HepG2 (cell line): ENCODE results near the gene CNBD2. TPM values are rescaled to one million over a fixed set of nuclear protein-coding genes. Genes with fewer than 3 reads are reported as not detected.

Experiments used
- ARNT ChIP-seq: fragments of 450-650 bp; IDR thresholded peaks from 2 replicates; pipeline ENCODE4 v1.6.1; 2017
- FOXC1 ChIP-seq: sonication (generic); formaldehyde crosslinking; IDR thresholded peaks from 2 replicates; pipeline ENCODE4 v1.8.0; 2022; ENCODE audit warnings: mild to moderate bottlenecking, missing genetic modification reagents, borderline replicate concordance
- IRF2 ChIP-seq: IDR thresholded peaks from 2 replicates; pipeline ENCODE4 v1.6.1; 2018; ENCODE audit warnings: missing genetic modification reagents, missing compliant biosample characterization
- KAT8 ChIP-seq: IDR thresholded peaks from 2 replicates; pipeline ENCODE4 v1.6.1; 2016; ENCODE audit warnings: missing genetic modification reagents, missing compliant biosample characterization
- KDM2A ChIP-seq: sonication (generic); formaldehyde crosslinking; IDR thresholded peaks from 2 replicates; pipeline ENCODE4 v1.4.0; 2020; ENCODE audit warnings: low read depth, missing genetic modification reagents, borderline replicate concordance
- KLF12 ChIP-seq: sonication (generic); formaldehyde crosslinking; IDR thresholded peaks from 2 replicates; pipeline ENCODE4 v1.4.0; 2020; ENCODE audit warnings: missing genetic modification reagents, borderline replicate concordance
- LCORL ChIP-seq, 2 experiments: fragments of 450-650 bp in 1 of 2; sonication (generic) in 1 of 2; formaldehyde crosslinking in 1 of 2; IDR thresholded peaks; 2 replicates each; pipeline versions ENCODE4 v1.5.0 to v1.6.1; 2017 to 2020; ENCODE audit warnings: antibody characterized with exemption in 1 of 2, missing genetic modification reagents in 1 of 2
- MAFG ChIP-seq: sonication (generic); formaldehyde crosslinking; IDR thresholded peaks from 2 replicates; pipeline ENCODE4 v1.5.1; 2020; ENCODE audit warnings: mild to moderate bottlenecking, missing genetic modification reagents
- MEIS1 ChIP-seq: sonication (generic); formaldehyde crosslinking; IDR thresholded peaks from 2 replicates; pipeline ENCODE4 v1.9.0; 2021; ENCODE audit warnings: mild to moderate bottlenecking, missing genetic modification reagents, moderate library complexity, borderline replicate concordance
- MZF1 ChIP-seq: sonication (generic); formaldehyde crosslinking; IDR thresholded peaks from 2 replicates; pipeline ENCODE4 v1.8.1; 2023; ENCODE audit warnings: mild to moderate bottlenecking, missing genetic modification reagents, borderline replicate concordance
- NBN ChIP-seq: fragments of 450-650 bp; conservative IDR thresholded peaks from 2 replicates; pipeline ENCODE4 v1.6.1; 2017
- NRL ChIP-seq: sonication (generic); formaldehyde crosslinking; IDR thresholded peaks from 2 replicates; pipeline ENCODE4 v1.5.0; 2020; ENCODE audit warnings: missing genetic modification reagents, mild to moderate bottlenecking, moderate library complexity, borderline replicate concordance
- PHF20 ChIP-seq: sonication (generic); formaldehyde crosslinking; IDR thresholded peaks from 2 replicates; pipeline ENCODE4 v1.5.0; 2020; ENCODE audit warnings: mild to moderate bottlenecking, missing genetic modification reagents
- PHF8 ChIP-seq: sonication (generic); formaldehyde crosslinking; IDR thresholded peaks from 2 replicates; pipeline ENCODE4 v1.5.0; 2020; ENCODE audit warnings: missing genetic modification reagents
- SALL2 ChIP-seq: sonication (generic); formaldehyde crosslinking; IDR thresholded peaks from 2 replicates; pipeline ENCODE4 v1.8.1; 2023; ENCODE audit warnings: mild to moderate bottlenecking, missing genetic modification reagents, inconsistent platforms
- SPEN ChIP-seq: sonication (generic); formaldehyde crosslinking; IDR thresholded peaks from 2 replicates; pipeline ENCODE4 v1.5.1; 2020; ENCODE audit warnings: low read depth, mild to moderate bottlenecking, missing genetic modification reagents
- TSC22D2 ChIP-seq: sonication (generic); formaldehyde crosslinking; IDR thresholded peaks from 2 replicates; pipeline ENCODE4 v1.5.1; 2020; ENCODE audit warnings: missing genetic modification reagents, mild to moderate bottlenecking, borderline replicate concordance
- ZNF7 ChIP-seq: IDR thresholded peaks from 2 replicates; pipeline ENCODE4 v1.6.1; 2016; ENCODE audit warnings: missing biosample characterization, missing genetic modification reagents
- polyA plus RNA-seq, 8 experiments: library from polyadenylated mRNA; depleted of rRNA in 3 of 8; stranded (reverse) in 7 of 8; unstranded in 1 of 8; fragments of >200 nt; fragmentation: Illumina TruSeq in 4 of 8; extraction: Trizol in 4 of 8; gene quantifications; 2 replicates each; pipeline versions ENCODE4 v1.2.1 to v1.2.3, GENCODE V29; 2011 to 2016; ENCODE audit warnings: low read depth in 4 of 8, missing spikeins in 1 of 8, mixed read lengths in 1 of 8; ENCODE audit not compliant: insufficient read depth in 1 of 8
- total RNA-seq, 5 experiments: library from RNA; depleted of rRNA; stranded (reverse); fragments of >200 nt; fragmentation: Illumina TruSeq; extraction: Trizol; gene quantifications; 2 replicates each; pipeline ENCODE4 v1.2.3, GENCODE V29; 2016; ENCODE audit warnings: low read depth in 1 of 5
- TF ChIP-seq, protein P1 (sequence below): fragments of 450-650 bp; IDR thresholded peaks from 2 replicates; pipeline ENCODE4 v1.6.1; 2017; ENCODE audit warnings: mild to moderate bottlenecking
- TF ChIP-seq, protein P2 (sequence below): IDR thresholded peaks from 2 replicates; pipeline ENCODE4 v1.6.1; 2016; ENCODE audit warnings: low read depth
- TF ChIP-seq, protein P3 (sequence below): sonication (generic); formaldehyde crosslinking; IDR thresholded peaks from 2 replicates; pipeline ENCODE4 v1.4.0; 2020; ENCODE audit warnings: missing genetic modification reagents, mild to moderate bottlenecking, borderline replicate concordance

The CNBD2 gene
- total and polyA plus RNA-seq, 2 of the 13 experiments (the other 11 are each of a cell fraction or from before 2014, with no cell fraction given), result 12.4 to 22.8 TPM

DNA sequence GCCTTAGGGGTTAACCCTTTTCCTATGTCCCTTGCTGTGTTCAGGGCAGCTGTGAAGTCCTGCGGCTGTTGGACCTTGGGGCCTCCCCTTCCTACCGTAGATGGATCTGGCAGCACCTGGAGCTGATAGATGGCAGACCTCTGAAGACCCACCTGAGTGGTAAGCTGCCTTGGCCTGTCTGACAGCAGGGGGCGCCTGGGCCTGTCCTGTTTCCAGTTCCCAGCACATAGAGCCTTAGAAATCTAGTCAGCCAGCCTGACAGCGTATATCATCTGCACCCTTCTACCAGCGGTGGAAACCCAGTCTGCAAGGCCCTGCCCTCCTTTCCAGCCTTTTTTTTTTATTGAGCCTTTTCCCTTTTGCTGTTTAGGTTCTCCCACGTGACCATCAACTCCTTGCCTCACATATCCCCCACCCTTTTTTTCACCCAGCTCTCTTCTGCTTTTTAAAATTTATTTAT lies 26.6 kb downstream of the CNBD2 start (continued):
- TF ChIP-seq, protein P1, sequence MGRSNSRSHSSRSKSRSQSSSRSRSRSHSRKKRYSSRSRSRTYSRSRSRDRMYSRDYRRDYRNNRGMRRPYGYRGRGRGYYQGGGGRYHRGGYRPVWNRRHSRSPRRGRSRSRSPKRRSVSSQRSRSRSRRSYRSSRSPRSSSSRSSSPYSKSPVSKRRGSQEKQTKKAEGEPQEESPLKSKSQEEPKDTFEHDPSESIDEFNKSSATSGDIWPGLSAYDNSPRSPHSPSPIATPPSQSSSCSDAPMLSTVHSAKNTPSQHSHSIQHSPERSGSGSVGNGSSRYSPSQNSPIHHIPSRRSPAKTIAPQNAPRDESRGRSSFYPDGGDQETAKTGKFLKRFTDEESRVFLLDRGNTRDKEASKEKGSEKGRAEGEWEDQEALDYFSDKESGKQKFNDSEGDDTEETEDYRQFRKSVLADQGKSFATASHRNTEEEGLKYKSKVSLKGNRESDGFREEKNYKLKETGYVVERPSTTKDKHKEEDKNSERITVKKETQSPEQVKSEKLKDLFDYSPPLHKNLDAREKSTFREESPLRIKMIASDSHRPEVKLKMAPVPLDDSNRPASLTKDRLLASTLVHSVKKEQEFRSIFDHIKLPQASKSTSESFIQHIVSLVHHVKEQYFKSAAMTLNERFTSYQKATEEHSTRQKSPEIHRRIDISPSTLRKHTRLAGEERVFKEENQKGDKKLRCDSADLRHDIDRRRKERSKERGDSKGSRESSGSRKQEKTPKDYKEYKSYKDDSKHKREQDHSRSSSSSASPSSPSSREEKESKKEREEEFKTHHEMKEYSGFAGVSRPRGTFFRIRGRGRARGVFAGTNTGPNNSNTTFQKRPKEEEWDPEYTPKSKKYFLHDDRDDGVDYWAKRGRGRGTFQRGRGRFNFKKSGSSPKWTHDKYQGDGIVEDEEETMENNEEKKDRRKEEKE, result no peak
- TF ChIP-seq SPEN (CRISPR knock-in tag), result no peak
- peak; percentile 59; the same call in 1 of the 2 replicates for TF ChIP-seq SALL2 (CRISPR knock-in tag)
- no peak for TF ChIP-seq LCORL (IDR thresholded peaks at IDR 0.05)
- 0 out of 2 replicates have a peak, but pooled peaks have one; percentile 38 for TF ChIP-seq LCORL (CRISPR knock-in tag; IDR thresholded peaks at IDR 0.05)
- TF ChIP-seq NBN, result no peak
- peak; percentile 61; the same call in 1 of the 2 replicates for TF ChIP-seq MEIS1 (CRISPR knock-in tag)
- TF ChIP-seq ARNT, result no peak
- peak; percentile 77; the same call in 1 of the 2 replicates for TF ChIP-seq IRF2 (CRISPR knock-in tag)
- peak; percentile 54; the same call in 1 of the 2 replicates for TF ChIP-seq FOXC1 (CRISPR knock-in tag)
- 0 out of 2 replicates have a peak, but pooled peaks have one; percentile 24 for TF ChIP-seq PHF8
- TF ChIP-seq, protein P2, sequence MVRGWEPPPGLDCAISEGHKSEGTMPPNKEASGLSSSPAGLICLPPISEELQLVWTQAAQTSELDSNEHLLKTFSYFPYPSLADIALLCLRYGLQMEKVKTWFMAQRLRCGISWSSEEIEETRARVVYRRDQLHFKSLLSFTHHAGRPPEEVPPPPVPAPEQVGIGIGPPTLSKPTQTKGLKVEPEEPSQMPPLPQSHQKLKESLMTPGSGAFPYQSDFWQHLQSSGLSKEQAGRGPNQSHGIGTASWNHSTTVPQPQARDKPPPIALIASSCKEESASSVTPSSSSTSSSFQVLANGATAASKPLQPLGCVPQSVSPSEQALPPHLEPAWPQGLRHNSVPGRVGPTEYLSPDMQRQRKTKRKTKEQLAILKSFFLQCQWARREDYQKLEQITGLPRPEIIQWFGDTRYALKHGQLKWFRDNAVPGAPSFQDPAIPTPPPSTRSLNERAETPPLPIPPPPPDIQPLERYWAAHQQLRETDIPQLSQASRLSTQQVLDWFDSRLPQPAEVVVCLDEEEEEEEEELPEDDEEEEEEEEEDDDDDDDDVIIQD, result peak; percentile 59; the same call in 1 of the 2 replicates
- TF ChIP-seq TSC22D2 (CRISPR knock-in tag), result peak; percentile 85; the same call in 1 of the 2 replicates
- no peak; the same call in 1 of the 2 replicates for TF ChIP-seq PHF20 (CRISPR knock-in tag)
- peak; percentile 91; the same call in 1 of the 2 replicates for TF ChIP-seq KLF12 (CRISPR knock-in tag)
- TF ChIP-seq KDM2A (CRISPR knock-in tag), result peak; percentile 81; the same call in 1 of the 2 replicates
- 0 out of 2 replicates have a peak, but pooled peaks have one; percentile 39 for TF ChIP-seq KAT8 (CRISPR knock-in tag)
- TF ChIP-seq MZF1 (CRISPR knock-in tag), result 0 out of 2 replicates have a peak, but pooled peaks have one; percentile 24
- TF ChIP-seq MAFG (CRISPR knock-in tag), result no peak
- TF ChIP-seq, protein P3, sequence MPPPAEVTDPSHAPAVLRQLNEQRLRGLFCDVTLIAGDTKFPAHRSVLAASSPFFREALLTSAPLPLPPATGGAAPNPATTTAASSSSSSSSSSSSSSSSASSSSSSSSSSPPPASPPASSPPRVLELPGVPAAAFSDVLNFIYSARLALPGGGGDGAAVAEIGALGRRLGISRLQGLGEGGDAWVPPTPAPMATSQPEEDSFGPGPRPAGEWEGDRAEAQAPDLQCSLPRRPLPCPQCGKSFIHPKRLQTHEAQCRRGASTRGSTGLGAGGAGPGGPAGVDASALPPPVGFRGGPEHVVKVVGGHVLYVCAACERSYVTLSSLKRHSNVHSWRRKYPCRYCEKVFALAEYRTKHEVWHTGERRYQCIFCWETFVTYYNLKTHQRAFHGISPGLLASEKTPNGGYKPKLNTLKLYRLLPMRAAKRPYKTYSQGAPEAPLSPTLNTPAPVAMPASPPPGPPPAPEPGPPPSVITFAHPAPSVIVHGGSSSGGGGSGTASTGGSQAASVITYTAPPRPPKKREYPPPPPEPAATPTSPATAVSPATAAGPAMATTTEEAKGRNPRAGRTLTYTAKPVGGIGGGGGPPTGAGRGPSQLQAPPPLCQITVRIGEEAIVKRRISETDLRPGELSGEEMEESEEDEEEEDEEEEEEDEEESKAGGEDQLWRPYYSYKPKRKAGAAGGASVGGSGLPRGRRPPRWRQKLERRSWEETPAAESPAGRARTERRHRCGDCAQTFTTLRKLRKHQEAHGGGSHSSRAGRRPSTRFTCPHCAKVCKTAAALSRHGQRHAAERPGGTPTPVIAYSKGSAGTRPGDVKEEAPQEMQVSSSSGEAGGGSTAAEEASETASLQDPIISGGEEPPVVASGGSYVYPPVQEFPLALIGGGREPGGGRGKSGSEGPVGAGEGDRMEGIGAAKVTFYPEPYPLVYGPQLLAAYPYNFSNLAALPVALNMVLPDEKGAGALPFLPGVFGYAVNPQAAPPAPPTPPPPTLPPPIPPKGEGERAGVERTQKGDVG (CRISPR knock-in tag), result no peak; the same call in 1 of the 2 replicates
- TF ChIP-seq ZNF7 (CRISPR knock-in tag), result no peak
- TF ChIP-seq NRL (CRISPR knock-in tag), result peak; percentile 83; the same call in 1 of the 2 replicates
